ENCODE results near the gene CENPQ.

CENPQ gene

GRCh38 chr6:49526598-49526997 is 63.4 kb downstream of the CENPQ start:
- H3K4me2 ChIP-seq (ENCODE audit: low read length): no peak overlapping the region
- no peaks in the 10 kb centered on the region for H3K4me1 ChIP-seq (ENCODE audit: control insufficient read depth, low read length)
- no peaks in the 10 kb centered on the region for H3K9me3 ChIP-seq (ENCODE audit: control insufficient read depth, insufficient read depth, low read length)
- TF ChIP-seq EZH2phosphoT487 (IDR thresholded peaks at IDR 0.05; ENCODE audit: borderline replicate concordance, low read length) (no peak), CTCF (IDR thresholded peaks at IDR 0.05; ENCODE audit: low read depth, low read length, poor library complexity, severe bottlenecking) (no peak)
- H3K9me2 ChIP-seq (replicated peaks; ENCODE audit: control insufficient read depth, low read length): no peaks in the 10 kb centered on the region
- no peaks in the 10 kb centered on the region for H4K20me1 ChIP-seq (ENCODE audit: control insufficient read depth, insufficient read depth, low read depth, low read length)
- H3K27me3 ChIP-seq (ENCODE audit: control insufficient read depth, low read length): no peaks in the 10 kb centered on the region
- no peaks in the 10 kb centered on the region for H3K79me2 ChIP-seq (ENCODE audit: control insufficient read depth, low read length)
- no peak overlapping the region for H3K27ac ChIP-seq (ENCODE audit: low read depth, low read length)
- H3K36me3 ChIP-seq (ENCODE audit: control insufficient read depth, low read length): no peaks in the 10 kb centered on the region
- no peak overlapping the region for H3K4me3 ChIP-seq (ENCODE audit: low read length)
- H3F3A ChIP-seq (ENCODE audit: control insufficient read depth, insufficient read depth): no peaks in the 10 kb centered on the region

GRCh38 chr6:49527320-49527719 is 64.2 kb downstream of the CENPQ start:
- H3K9me3 ChIP-seq (ENCODE audit: control insufficient read depth, insufficient read depth, low read length): no peaks in the 10 kb centered on the region
- H3F3A ChIP-seq (ENCODE audit: control insufficient read depth, insufficient read depth): no peaks in the 10 kb centered on the region
- H3K79me2 ChIP-seq (ENCODE audit: control insufficient read depth, low read length): no peaks in the 10 kb centered on the region
- H3K36me3 ChIP-seq (ENCODE audit: control insufficient read depth, low read length): no peaks in the 10 kb centered on the region
- H3K4me3 ChIP-seq (ENCODE audit: low read length): no peak overlapping the region
- no peaks in the 10 kb centered on the region for H4K20me1 ChIP-seq (ENCODE audit: control insufficient read depth, insufficient read depth, low read depth, low read length)
- no peaks in the 10 kb centered on the region for H3K9me2 ChIP-seq (replicated peaks; ENCODE audit: control insufficient read depth, low read length)
- no peak overlapping the region for H3K27ac ChIP-seq (ENCODE audit: low read depth, low read length)
- no peak overlapping the region for H3K4me2 ChIP-seq (ENCODE audit: low read length)
- no peaks in the 10 kb centered on the region for H3K27me3 ChIP-seq (ENCODE audit: control insufficient read depth, low read length)
- no peak for TF ChIP-seq EZH2phosphoT487 (IDR thresholded peaks at IDR 0.05; ENCODE audit: borderline replicate concordance, low read length)
- TF ChIP-seq CTCF (IDR thresholded peaks at IDR 0.05; ENCODE audit: low read depth, low read length, poor library complexity, severe bottlenecking): no peak
- H3K4me1 ChIP-seq (ENCODE audit: control insufficient read depth, low read length): no peaks in the 10 kb centered on the region

- Histone ChIP-seq H3K4me2 (ENCODE audit: low read length) (no peak overlapping the region), H4K20me1 (ENCODE audit: control insufficient read depth, insufficient read depth, low read depth, low read length) (no peaks in the 10 kb centered on the region), H3K27me3 (ENCODE audit: control insufficient read depth, low read length) (no peaks in the 10 kb centered on the region), H3K4me3 (ENCODE audit: low read length) (no peak overlapping the region), H3K9me3 (ENCODE audit: control insufficient read depth, insufficient read depth, low read length) (no peaks in the 10 kb centered on the region), H3F3A (ENCODE audit: control insufficient read depth, insufficient read depth) (no peaks in the 10 kb centered on the region), H3K9me2 (replicated peaks; ENCODE audit: control insufficient read depth, low read length) (no peaks in the 10 kb centered on the region), H3K36me3 (ENCODE audit: control insufficient read depth, low read length) (no peaks in the 10 kb centered on the region), H3K27ac (ENCODE audit: low read depth, low read length) (no peak overlapping the region), H3K4me1 (ENCODE audit: control insufficient read depth, low read length) (no peaks in the 10 kb centered on the region), H3K79me2 (ENCODE audit: control insufficient read depth, low read length) (no peaks in the 10 kb centered on the region)
- TF ChIP-seq CTCF (IDR thresholded peaks at IDR 0.05; ENCODE audit: low read depth, low read length, poor library complexity, severe bottlenecking): no peak
- TF ChIP-seq EZH2phosphoT487 (IDR thresholded peaks at IDR 0.05; ENCODE audit: borderline replicate concordance, low read length): no peak
Observed at GRCh38 chr6:49528571-49528970, 65.4 kb downstream of the CENPQ start.

Data from DOHH2 (cell line).